GM19238 (cell line): ENCODE data around the gene FDX1.
"Not testable (repeated sequence)": the region's sequence is repeated elsewhere in the genome, so short reads cannot be mapped to it uniquely, and the experiment has no call there.

Experiments used
- DNase-seq: peaks from one replicate; pipeline ENCODE4 v3.0.0; 2011; ENCODE audit warnings: low spot score; ENCODE audit not compliant: insufficient read length

FDX1 gene, protein sequence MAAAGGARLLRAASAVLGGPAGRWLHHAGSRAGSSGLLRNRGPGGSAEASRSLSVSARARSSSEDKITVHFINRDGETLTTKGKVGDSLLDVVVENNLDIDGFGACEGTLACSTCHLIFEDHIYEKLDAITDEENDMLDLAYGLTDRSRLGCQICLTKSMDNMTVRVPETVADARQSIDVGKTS

DNA sequence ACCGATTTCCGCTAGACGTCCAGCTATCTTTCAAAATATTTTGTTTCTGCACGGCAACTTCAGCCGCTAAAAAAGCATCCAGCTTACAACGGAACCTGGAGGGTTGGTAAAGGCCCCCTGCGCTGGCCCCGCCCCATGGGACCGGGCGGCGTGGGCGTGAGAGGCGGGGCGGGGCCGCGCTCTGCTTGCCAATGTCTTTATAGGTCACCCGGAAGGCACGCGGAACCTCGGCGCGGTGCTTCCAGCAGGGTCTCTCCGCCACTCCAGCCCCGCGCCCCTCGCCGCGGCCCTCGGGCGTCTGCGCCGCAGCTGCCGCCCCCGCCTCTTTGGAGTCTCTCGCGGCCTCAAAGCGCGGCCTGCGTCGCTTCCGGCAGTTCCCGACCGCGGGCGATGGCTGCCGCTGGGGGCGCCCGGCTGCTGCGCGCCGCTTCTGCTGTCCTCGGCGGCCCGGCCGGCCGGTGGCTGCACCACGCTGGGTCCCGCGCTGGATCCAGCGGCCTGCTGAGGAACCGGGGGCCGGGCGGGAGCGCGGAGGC, at the start of gene FDX1:
TSS of gene FDX1 (plus strand) at position 218 of the 536 bp plus-strand sequence. CDS start at position 391, 173 bp downstream.
- peak; percentile 61 for DNase-seq

DNA sequence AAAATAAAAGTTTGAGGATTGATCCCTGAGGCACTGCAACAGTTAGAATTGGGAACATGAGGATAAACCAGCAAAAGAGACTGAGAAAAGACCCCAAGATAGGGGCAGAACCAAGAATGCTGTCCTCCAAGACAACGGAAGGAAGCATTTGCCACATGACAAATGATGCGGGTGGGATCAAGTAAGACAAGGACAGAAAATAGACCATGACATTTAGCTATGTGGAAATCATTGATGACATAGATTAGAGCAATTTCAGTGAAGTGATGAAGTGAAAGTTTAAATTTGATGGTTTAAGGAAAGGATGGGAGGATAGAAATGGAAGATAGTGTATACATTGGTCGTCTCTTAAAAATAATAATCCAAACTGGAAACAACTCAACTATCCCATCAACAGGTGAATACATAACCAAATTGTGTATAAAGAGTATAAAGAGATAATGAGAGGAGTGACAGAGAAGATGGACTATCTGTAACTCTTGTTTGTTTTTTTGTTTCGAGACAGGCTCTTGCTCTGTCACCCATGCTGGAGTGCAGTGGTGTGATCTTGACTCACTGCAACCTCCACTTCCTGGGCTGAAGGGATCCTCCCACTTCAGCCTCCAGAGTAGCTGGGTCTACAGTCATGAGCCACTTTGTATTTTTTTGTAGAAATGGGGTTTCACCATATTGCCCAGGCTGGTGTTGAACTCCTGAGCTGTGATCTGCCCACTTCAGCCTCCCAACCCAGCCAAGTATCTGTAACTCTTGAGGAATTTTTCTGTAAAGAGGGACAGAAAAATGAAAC, 48.7 kb upstream of the FDX1 start:
- DNase-seq = no peak

DNA sequence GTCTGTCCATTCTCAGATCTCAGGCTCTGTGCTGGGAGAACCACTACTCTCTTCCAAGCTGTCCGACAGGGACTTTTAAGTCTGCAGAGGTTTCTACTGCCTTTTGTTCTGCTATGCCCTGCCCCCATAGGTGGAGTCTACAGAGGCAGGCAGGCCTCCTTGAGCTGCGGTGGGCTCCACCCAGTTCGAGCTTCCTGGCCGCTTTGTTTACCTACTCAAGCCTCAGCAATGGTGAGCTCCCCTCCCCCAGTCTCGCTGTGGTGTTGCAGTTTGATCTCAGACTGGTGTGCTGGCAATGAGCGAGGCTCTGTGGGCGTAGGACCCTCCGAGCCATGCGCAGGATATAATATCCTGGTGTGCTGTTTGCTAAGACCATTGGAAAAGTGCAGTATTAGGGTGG, 41.5 kb upstream of the FDX1 start:
- not testable (repeated sequence) for DNase-seq

DNA sequence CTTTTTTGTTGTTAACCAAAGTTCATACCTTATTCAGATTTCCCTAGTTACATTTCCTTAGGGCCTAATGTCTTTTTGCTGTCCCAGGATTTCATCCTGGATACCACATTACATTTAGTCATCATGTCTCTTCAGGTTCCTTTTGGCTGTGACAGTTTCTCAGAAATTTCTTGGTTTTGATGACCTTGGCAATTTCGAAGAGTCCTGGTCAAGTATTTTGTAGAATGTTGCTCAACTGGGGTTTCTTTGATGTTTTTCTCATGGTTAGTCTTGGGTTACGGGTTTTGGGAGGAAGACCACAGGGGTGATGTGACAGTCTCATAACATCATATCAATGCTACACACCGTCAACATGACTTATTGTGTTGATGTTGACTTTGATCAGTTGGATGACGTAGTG, 39.8 kb upstream of the FDX1 start:
- no peak for DNase-seq

DNA sequence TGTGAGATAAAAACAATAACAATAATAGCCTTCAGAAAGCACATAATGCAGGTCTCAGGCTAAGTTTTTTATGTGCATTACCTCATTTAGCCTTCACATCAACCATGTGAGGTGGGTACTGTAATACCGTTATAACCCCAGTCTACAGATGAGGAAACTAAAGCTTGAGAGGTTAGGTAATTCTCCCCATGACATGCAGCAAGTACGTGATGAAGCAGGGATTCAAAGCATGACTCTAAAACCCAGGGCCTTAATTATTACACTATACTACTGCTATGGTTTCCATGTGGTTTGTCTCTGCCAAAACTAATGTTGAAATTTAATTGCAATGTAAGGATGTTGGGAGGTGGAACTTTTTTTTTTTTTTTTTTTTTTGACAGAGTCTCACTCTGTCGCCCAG, 37.7 kb upstream of the FDX1 start:
- DNase-seq = no peak

DNA sequence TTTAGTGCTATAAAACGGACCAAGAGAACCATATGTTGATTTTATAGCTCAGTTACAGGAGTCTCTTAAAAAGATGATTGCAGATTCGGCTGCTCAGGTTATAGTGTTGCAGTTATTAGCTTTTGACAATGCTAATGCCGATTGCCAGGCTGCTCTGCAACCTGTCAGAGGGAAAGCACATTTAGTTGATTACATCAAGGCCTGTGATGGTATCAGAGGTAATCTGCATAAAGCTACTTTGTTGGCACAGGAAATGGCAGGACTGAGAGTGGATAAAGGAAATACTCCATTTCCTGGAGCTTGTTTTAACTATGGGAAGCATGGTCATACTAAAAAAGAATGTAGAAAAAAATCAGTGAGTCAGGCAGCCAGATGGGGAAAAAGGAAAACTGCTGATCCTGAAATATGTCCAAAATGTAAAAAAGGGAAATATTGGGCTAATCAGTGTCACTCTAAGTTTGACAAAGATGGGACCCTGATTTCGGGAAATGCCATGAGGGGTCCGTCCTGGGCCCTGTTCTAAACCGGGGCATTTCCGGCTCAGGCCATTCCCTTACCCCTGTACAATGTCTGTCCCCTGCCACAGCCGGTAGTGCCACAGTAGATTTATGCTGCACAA, 32.0 kb upstream of the FDX1 start:
- not testable (repeated sequence) for DNase-seq

DNA sequence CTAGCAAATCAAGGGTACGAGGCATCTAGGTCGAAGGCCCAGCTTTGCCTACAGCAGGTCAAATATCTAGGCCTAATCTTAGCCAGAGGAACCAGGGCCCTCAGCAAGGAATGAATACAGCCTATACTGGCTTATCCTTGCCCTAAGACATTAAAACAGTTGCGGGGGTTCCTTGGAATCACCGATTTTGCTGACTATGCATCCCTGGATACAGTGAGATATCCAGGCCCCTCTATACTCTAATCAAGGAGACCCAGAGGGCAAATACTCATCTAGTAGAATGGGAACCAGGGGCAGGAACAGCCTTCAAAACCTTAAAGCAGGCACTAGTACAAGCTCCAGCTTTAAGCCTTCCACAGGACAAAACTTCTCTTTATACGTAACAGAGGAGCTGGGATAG, 26.2 kb upstream of the FDX1 start:
- DNase-seq = not testable (repeated sequence)

DNA sequence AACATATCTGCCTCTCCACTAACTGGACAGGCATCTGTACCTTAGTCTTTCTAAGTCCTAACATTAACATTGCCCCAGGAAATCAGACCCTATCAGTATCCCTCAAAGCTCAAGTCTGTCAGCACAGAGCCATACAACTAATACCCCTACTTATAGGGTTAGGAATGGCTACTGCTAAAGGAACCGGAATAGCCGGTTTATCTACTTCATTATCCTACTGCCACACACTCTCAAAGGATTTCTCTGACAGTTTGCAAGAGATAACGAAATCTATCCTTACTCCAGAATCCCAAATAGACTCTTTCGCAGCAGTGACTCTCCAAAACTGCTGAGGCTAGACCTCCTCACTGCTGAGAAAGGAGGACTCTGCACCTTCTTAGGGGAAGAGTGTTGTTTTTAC, 24.1 kb upstream of the FDX1 start:
- DNase-seq = not testable (repeated sequence)

DNA sequence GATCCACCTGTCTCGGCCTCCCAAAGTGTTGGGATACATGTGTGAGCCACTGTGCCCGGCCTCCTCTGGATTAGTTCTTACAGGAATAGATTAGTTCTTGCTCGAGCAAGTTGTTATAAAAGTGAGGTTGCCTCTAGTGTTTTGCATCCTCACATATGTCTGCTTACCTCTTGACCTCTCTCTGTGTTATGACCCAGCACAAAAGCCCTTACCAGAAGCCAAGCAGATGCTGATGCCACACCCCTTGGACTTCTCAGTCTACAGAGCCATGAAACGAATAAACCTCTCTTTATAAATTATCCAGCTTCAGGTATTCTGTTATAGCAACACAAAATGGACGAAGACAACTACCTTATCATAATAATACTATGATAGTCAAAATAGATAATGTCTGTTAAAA, 22.4 kb upstream of the FDX1 start:
- no peak for DNase-seq

DNA sequence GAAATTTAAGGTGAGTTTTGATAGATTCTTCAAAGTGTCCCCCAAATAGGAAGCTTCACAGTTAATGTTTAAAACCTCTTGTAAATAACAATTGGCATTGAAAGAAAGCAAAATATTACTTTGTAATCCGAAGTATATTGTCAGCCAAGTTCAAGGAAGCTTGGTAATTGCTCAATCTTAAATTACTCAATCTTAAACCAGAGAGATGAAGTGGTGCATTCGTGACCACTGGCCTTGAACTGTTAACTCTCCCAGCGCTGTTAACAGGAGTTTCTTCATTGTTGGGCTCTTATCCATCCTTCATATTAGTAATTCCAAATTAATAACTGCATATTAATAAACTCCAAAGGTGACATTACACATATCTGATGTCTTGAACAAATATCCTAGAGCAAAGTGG, 20.6 kb upstream of the FDX1 start:
- DNase-seq = no peak

DNA sequence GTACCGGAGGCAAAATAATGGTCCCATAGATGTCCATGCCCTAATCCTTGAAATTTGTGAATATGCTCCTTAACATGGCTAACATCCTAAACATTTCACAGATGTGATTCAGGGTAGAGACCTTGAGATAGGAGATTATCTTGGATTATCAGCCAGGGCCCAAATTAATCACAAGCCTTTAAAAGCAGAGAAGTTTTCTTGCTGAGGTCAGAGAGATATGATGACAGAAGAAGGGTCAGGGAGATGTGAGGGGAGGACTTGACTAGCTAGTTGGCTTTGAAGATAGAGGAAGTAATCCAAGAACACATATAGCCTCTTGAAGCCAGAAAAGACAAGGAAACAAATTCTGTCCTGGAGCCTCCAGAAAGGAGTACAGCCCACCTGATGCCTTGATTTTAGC, 19.1 kb upstream of the FDX1 start:
- no peak for DNase-seq

DNA sequence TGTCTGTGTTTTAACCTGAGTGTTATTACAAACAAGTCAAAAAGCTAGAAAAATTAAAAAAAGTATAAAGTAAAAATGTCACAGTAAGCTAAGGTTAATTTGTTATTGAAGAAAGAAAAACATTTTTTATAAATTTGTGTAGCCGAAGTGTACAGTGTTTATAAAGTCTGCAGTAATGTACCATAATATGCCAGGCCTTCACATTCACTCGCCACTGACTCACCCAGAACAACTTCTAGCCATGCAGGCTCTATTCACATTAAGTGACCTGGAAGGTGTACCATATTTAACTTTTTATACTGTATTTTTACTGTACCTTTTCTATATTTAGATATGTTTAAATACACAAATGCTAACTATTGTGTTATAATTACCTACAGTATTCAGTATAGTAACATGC, 14.7 kb upstream of the FDX1 start:
- no peak for DNase-seq

DNA sequence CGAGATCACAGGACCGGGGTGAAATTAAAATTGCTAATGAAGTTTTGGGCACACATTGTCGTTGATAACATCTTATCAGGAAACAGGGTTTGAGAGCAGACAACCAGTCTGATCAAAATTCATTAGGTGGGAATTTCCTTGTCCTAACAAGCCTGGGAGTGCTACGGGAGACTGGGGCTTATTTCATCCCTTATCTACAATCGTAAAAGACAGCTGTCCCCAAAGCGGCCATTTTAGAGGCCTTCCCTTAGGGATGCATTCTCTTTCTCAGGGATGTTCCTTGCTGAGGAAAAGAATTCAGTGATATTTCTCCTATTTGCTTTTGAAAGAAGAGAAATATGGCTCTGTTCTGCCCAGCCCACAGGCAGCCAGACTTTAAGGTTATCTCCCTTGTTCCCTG, 8.1 kb upstream of the FDX1 start:
- DNase-seq = not testable (repeated sequence)

DNA sequence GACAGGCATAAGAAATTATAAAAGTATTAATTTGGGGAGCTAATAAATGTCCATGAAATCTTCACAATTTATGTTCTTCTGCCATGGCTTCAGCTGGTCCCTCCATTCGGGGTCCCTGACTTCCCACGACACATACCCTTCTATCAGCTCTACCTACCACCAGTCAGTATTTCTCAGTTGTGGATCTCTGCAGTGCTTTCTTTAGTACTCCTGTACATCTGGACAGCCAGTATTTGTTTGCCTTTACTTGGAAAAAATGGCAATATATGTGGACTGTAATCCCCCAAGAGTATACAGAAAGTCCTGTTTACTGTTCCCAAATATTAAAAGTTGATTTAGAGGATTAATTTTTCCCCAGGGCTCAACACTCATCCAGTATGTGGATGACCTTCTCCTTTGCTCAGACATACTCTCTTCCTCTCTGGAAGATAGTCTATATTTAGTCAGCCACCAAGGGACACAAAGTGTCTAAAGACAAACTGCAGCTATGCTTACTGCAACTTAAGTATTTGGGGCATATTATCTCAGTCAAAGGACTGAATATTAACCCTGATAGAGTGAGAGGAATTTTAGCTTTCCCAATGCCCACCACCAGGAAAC, 7.3 kb upstream of the FDX1 start:
- no peak for DNase-seq

DNA sequence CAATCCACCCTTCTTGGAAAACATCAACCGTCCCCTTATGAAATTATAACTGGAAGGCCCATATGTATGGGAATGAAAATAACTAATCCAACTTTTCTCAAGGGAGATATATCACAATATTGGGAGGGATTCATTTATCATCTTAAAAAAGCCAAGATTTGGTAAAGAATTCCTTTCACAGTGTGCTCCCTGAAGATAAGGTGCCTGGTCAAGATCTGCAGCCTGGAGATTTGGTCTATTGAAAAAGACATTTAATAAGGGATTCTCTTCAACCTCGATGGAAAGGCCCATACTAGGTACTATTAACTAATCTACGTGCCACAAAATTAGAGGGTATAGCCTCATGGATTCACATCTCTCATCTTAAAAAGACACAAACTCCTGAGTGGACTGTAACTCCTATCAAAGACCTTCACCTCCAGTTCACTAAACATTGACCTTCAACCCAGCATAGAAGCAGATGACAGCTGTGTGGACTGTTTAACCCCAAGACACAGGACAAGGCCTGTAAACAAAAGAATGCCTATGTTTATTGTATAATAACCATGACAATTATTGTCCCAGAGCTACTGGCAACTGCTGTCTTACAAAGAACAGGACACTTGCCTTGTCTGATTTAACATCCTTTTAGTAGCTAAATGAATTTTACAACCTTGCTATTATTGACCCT, 4.8 kb upstream of the FDX1 start:
- DNase-seq = no peak

DNA sequence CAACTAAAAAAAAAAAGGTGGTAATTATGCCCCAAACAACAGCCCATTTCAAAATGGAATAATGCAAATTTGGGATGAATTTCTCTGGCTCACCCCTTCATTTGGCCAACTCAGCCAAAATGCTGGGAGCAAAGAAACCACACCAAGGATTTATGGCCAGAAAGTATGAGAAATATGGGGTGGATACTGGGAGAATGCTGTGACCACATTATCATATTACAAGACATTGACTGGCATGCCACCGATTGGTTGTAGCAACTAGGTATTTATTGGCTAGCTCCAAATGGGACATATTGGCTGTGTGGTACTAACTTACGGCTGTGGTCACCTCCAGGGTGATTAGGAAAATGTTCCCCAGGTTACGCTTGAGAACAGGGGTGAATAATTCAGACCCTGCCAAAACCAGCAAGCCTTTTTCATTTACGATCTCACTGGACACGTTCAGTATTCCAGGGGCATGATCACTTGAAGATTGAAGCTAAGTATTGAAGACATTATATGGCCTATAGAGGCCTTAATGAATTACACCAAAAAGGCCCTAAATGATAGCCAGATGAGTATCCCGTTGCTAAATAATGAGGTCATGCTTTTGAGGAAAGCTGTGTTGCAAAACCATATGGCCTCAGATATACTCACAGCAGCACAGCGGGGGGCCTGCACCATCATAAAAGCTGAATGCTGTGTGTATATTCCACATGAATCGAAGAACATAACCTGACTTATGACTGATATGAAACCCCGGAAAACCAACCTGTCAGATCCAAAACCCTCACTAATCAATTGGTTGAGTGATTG, 3.8 kb upstream of the FDX1 start:
- no peak for DNase-seq

DNA sequence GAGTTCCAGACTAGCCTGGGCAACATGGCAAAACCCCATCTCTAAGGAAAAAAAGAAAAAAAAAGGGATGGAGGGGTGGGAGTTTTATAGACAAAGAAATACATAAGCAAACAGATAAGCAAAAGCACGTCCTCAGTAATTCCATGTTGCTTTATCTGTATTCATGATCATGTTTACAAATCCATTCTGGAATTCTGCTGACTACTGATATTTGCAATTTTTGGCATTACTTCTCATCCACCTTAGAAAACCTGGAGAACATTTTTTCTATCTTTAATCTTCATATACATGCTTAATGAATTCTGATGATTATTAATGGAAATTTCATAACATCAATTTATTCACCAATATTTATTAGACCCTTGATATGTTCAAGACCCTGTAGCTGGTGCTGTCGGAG, 1.7 kb upstream of the FDX1 start:
- no peak for DNase-seq

DNA sequence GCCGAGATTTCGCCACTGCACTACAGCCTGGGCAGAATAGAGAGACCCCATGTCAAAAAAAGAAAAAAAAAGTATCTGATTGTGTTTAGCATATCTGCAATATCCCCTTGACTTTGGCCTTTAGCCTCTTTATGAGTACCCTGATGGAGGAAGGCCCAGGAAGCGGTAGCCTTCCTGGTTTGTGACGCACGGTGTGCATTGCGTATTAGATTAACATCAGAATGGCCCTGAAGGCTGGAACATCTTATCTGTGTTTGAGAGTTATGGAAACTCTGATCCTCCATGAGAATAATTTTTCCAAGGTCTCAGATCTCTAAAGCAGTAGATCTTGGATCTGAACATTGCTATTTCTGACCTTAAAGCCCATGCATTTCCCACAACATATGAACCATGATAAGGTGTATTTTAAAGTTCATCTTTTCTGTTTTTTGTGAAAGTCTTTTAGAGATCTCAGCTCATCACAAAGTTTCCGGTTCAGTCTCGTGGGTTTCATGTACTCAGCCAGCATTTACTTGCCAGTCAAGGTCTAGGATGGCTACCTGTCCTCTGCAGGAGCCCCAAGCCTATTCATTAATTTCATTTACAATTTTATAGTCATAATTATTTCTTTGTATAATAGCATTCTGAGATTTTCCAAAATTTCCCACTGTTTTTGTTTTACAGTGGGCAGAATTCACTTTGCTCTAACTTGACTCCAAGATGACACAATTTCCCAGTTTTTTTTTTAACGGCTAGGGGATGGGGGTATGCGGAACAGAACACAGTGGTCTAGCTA, 605 bp upstream of the FDX1 start:
- DNase-seq = no peak

DNA sequence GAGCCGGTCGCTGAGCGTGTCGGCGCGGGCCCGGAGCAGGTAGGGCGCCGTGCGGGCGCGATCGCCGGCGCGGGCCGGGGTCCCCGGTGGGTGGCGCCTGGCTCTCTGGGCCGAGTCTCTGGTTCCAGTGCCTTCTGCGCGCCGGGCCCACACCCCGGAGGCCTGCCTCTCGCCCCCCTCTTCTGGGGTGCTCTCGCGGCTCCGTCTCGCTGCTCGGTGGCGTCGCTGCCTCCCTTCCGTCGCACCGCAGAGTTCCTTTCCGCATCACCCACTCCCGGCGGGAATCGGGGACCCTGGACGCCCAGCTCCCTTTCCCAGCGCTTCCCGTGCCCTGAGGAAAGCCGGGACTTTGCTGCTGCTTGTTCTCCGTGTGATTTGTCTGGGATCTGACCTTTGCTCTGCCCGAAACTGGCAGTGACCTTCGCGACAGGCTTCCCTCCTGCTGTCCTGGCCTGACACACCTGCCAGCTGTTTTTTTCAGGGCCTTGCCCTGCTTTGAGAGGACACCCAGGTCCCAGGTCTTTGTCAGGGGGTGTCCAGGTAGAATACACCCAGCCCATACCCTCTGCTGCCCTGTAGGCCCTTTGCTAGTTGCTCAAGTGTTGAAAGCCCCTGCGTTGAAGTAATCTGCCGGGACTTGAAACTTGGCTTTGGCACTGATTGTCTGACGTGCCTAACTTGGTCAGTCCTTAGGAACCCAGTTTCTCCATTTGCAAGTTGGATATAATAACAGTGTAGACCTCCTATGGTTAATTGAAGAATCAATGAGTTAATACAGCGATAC, 711 bp downstream of the FDX1 start:
- peak; percentile 35 for DNase-seq
